Measurements from ENCODE around the gene PI4KA. TPM values are rescaled to one million over a fixed set of nuclear protein-coding genes. Genes with fewer than 3 reads are reported as not detected.

Gene PI4KA
- total and polyA plus RNA-seq, 10 donors = 29.8 to 143 (median 108) TPM

- no peak for DNase-seq
- Histone ChIP-seq H3K36me3 (no peaks in the 10 kb centered on the region), H3K9me3 (no peaks in the 10 kb centered on the region), H3K27me3 (replicated peaks in 1 of 7) (peaks cover 0 to 31% (median 17%) of the 10 kb centered on the region in 7 donors), H3K4me3 (no peak overlapping the region), H3K27ac (no peak overlapping the region), H3K4me1 (peaks cover 0 to 6% (median 0%) of the 10 kb centered on the region in 6 donors)
- TF ChIP-seq POLR2A (IDR thresholded peaks at IDR 0.05) = no peak
- no peak for TF ChIP-seq CTCF (IDR thresholded peaks at IDR 0.05 in 8 of 11, conservative IDR thresholded peaks at IDR 0.05 in 3 of 11)
- TF ChIP-seq POLR2AphosphoS5 (IDR thresholded peaks at IDR 0.05) = no peak
- intact Hi-C loops (cut with DNase I; ENCODE audit: low total_unique reads) = no loop called here
Measured at GRCh38 chr22:20674998-20675397, 183.6 kb downstream of the PI4KA start.

GRCh38 chr22:20673295-20674195, 185.1 kb downstream of the PI4KA start:
- intact Hi-C loops (cut with DNase I; ENCODE audit: low total_unique reads) = no loop called here
- Histone ChIP-seq H3K27me3 (replicated peaks in 1 of 7) (peaks cover 0 to 46% (median 17%) of the 10 kb centered on the region in 7 donors), H3K27ac (no peak overlapping the region), H3K9me3 (no peaks in the 10 kb centered on the region), H3K4me3 (no peak overlapping the region), H3K4me1 (peaks cover 0 to 6% (median 0%) of the 10 kb centered on the region in 6 donors), H3K36me3 (no peaks in the 10 kb centered on the region)
- WGBS, 5 donors = 69 to 87% (median 81%) methylated on average over 5 of the region's 5 CpGs
- DNase-seq = no peak
- TF ChIP-seq POLR2AphosphoS5 (IDR thresholded peaks at IDR 0.05) = no peak
- TF ChIP-seq POLR2A (IDR thresholded peaks at IDR 0.05) = no peak
- TF ChIP-seq CTCF (IDR thresholded peaks at IDR 0.05 in 8 of 11, conservative IDR thresholded peaks at IDR 0.05 in 3 of 11) = no peak

- TF ChIP-seq CTCF (IDR thresholded peaks at IDR 0.05 in 8 of 11, conservative IDR thresholded peaks at IDR 0.05 in 3 of 11) (no peak), POLR2A (IDR thresholded peaks at IDR 0.05) (no peak), POLR2AphosphoS5 (IDR thresholded peaks at IDR 0.05) (no peak)
- intact Hi-C loops (cut with DNase I; ENCODE audit: low total_unique reads) = no loop called here
- H3K4me3 ChIP-seq = no peak overlapping the region
- no peak overlapping the region for H3K27ac ChIP-seq
- WGBS, 5 donors = 77 to 88% (median 80%) methylated on average over 3 of the region's 3 CpGs
- DNase-seq = no peak
- peaks cover 0 to 50% (median 17%) of the 10 kb centered on the region in 7 donors for H3K27me3 ChIP-seq (replicated peaks in 1 of 7)
- no peaks in the 10 kb centered on the region for H3K9me3 ChIP-seq
- H3K4me1 ChIP-seq = peaks cover 0 to 6% (median 0%) of the 10 kb centered on the region in 6 donors
- H3K36me3 ChIP-seq = no peaks in the 10 kb centered on the region
Measured at GRCh38 chr22:20672732-20673131, 185.9 kb downstream of the PI4KA start.

- no peak for DNase-seq
- no peak overlapping the region for H3K27ac ChIP-seq
- H3K36me3 ChIP-seq = no peaks in the 10 kb centered on the region
- peaks cover 0 to 6% (median 0%) of the 10 kb centered on the region in 6 donors for H3K4me1 ChIP-seq
- TF ChIP-seq CTCF (IDR thresholded peaks at IDR 0.05 in 8 of 11, conservative IDR thresholded peaks at IDR 0.05 in 3 of 11) (no peak), POLR2A (IDR thresholded peaks at IDR 0.05) (no peak), POLR2AphosphoS5 (IDR thresholded peaks at IDR 0.05) (no peak)
- H3K4me3 ChIP-seq = no peak overlapping the region
- intact Hi-C loops (cut with DNase I; ENCODE audit: low total_unique reads) = no loop called here
- 91 to 96% (median 94%) methylated on average over 5 of the region's 5 CpGs for WGBS, 5 donors
- peaks cover 0 to 48% (median 17%) of the 10 kb centered on the region in 7 donors for H3K27me3 ChIP-seq (replicated peaks in 1 of 7)
- H3K9me3 ChIP-seq = no peaks in the 10 kb centered on the region
Measured at GRCh38 chr22:20672082-20672424, 186.6 kb downstream of the PI4KA start.

All from spleen (tissue), 11 donors.